Effector memory CD4-positive, alpha-beta T cell (primary cell): Measurements from ENCODE around the gene LRRIQ3.

Experiments
- DNase-seq, 3 donors: peaks; one replicate each; pipeline ENCODE4 v3.0.0-alpha.2; 2020
- H3K27ac ChIP-seq: 2 replicates; pipeline ENCODE4 v1.7.0; 2013; ENCODE audit warnings: mild to moderate bottlenecking, low read length, moderate library complexity; ENCODE audit not compliant: insufficient read depth, poor library complexity, severe bottlenecking
- H3K27me3 ChIP-seq: replicated peaks from 2 replicates; pipeline ENCODE4 v1.7.0; 2013; ENCODE audit warnings: mild to moderate bottlenecking, low read length; ENCODE audit not compliant: insufficient read depth, control insufficient read depth, poor library complexity, severe bottlenecking
- H3K36me3 ChIP-seq: 2 replicates; pipeline ENCODE4 v1.7.0; 2013; ENCODE audit warnings: mild to moderate bottlenecking, low read length, moderate library complexity; ENCODE audit not compliant: control insufficient read depth, insufficient read depth
- H3K4me1 ChIP-seq: 2 replicates; pipeline ENCODE4 v1.7.0; 2013; ENCODE audit warnings: low read length, mild to moderate bottlenecking; ENCODE audit not compliant: control insufficient read depth, insufficient read depth, poor library complexity, severe bottlenecking
- H3K4me3 ChIP-seq: 2 replicates; pipeline ENCODE4 v1.7.0; 2013; ENCODE audit warnings: low read length, low read depth, mild to moderate bottlenecking; ENCODE audit not compliant: insufficient read depth, poor library complexity, severe bottlenecking
- H3K9me3 ChIP-seq: 2 replicates; pipeline ENCODE4 v1.7.0; 2013; ENCODE audit warnings: mild to moderate bottlenecking, low read length, moderate library complexity; ENCODE audit not compliant: control insufficient read depth

Gene LRRIQ3

DNA sequence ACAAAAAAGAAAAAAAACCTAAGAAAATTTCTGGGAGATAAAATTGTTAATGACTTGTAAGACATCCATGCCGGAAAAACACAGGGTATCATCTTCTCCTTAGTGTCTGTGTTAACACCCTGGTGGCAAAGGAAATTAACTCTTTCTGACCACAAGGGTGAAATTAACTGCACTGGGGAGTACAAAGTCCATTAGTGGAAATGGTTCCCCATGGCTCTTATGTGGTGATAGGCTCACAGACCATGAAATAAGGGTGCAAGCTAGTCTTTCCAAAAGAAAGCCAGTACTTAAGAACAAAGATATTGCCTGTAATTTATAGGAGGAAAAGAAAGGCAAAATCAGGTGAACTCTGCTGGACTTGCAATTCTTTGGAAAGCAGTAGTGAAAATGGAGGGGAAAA, 185.4 kb downstream of the LRRIQ3 start:
- Histone ChIP-seq H3K27ac (no peak overlapping the region), H3K4me3 (no peak overlapping the region), H3K4me1 (no peaks in the 10 kb centered on the region), H3K9me3 (no peaks in the 10 kb centered on the region), H3K27me3 (no peaks in the 10 kb centered on the region), H3K36me3 (no peaks in the 10 kb centered on the region)
- DNase-seq, result no peak

DNA sequence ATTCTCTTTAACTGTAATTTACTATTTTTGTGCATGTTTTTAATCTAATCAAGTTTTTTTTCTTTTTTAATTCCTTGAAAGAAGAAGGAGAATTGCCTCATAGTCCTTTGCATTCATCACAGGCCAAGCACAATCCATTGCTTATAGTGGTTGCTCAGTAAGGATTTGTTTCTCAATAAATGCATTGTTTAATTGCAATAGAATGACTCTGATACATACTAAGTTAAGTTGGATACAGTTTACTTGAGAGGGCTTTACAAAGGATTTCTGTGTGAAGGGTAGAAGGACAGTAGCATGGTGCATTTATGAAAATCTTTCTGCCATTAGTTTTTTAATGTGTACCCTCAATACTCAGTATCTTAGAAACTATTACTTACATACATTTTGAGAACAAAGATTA, 186.2 kb downstream of the LRRIQ3 start:
- Histone ChIP-seq H3K4me1 (no peaks in the 10 kb centered on the region), H3K27ac (no peak overlapping the region), H3K9me3 (no peaks in the 10 kb centered on the region), H3K27me3 (no peaks in the 10 kb centered on the region), H3K4me3 (no peak overlapping the region), H3K36me3 (no peaks in the 10 kb centered on the region)
- DNase-seq, result no peak

DNA sequence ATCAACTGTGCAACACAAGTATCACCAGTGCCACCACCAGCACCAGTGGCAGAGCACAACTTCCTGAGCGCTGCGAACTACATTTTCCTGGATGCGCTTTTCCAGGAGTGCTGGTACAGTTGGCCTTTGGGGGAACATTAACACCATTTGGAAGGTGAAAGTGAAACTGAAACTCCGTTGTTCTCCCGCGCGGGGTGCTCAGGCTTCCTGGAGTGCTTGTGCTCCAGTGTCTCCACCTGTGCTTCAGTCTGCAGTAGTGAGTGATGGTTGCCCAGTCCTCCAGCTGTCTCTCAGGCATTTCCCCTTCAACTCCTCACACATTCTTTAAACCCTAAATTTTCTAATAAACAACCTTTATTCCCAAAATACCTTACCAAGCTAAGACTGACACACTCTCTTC, 187.8 kb downstream of the LRRIQ3 start:
- peak overlapping the region; percentile 36 for H3K4me3 ChIP-seq
- DNase-seq, result no peak

GRCh38 chr1:74005533-74005932, 192.4 kb downstream of the LRRIQ3 start:
- H3K36me3 ChIP-seq, result no peaks in the 10 kb centered on the region
- no peak for DNase-seq
- no peak overlapping the region for H3K4me3 ChIP-seq
- no peaks in the 10 kb centered on the region for H3K27me3 ChIP-seq
- H3K27ac ChIP-seq, result no peak overlapping the region
- no peaks in the 10 kb centered on the region for H3K9me3 ChIP-seq
- no peaks in the 10 kb centered on the region for H3K4me1 ChIP-seq

More for the DNA sequence above, 187.8 kb downstream of the LRRIQ3 start:
- no peaks in the 10 kb centered on the region for H3K9me3 ChIP-seq
- no peaks in the 10 kb centered on the region for H3K27me3 ChIP-seq
- no peaks in the 10 kb centered on the region for H3K4me1 ChIP-seq
- H3K27ac ChIP-seq, result no peak overlapping the region
- H3K36me3 ChIP-seq, result no peaks in the 10 kb centered on the region

GRCh38 chr1:74003806-74004205, 194.2 kb downstream of the LRRIQ3 start:
- H3K27ac ChIP-seq, result no peak overlapping the region
- no peaks in the 10 kb centered on the region for H3K27me3 ChIP-seq
- no peak overlapping the region for H3K4me3 ChIP-seq
- H3K9me3 ChIP-seq, result no peaks in the 10 kb centered on the region
- H3K4me1 ChIP-seq, result no peaks in the 10 kb centered on the region
- DNase-seq, result no peak
- H3K36me3 ChIP-seq, result no peaks in the 10 kb centered on the region

DNA sequence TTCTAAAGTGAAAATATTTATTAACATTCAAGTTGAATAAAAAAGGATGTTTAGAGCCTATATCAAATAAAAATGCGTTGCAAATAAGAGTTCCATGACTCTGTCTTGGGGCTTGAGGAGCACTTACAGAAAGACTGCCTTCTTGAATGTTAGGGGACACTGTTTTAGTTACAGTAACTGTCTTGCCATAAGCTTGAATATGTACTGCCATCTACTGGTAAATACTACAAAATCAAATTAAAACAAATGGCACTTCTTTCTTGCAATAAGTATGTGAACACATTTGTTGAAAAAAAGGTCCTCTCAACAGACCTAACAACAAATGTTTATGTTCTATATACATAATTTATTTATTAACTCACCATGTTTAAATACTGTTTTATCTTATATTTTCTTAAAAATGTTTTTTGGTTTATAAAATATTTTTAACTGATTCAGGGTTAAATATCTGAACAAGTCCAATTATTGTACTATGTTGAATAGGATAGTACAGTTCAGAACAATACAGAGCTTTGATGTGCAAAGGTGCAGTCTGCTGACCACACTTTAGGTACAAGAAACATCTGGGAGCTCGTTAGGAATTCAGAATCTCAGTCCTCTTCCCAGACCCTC, 199.5 kb downstream of the LRRIQ3 start:
- Histone ChIP-seq H3K27ac (no peak overlapping the region), H3K4me1 (no peaks in the 10 kb centered on the region), H3K27me3 (no peaks in the 10 kb centered on the region), H3K9me3 (no peaks in the 10 kb centered on the region), H3K4me3 (no peak overlapping the region), H3K36me3 (no peaks in the 10 kb centered on the region)
- no peak for DNase-seq

DNA sequence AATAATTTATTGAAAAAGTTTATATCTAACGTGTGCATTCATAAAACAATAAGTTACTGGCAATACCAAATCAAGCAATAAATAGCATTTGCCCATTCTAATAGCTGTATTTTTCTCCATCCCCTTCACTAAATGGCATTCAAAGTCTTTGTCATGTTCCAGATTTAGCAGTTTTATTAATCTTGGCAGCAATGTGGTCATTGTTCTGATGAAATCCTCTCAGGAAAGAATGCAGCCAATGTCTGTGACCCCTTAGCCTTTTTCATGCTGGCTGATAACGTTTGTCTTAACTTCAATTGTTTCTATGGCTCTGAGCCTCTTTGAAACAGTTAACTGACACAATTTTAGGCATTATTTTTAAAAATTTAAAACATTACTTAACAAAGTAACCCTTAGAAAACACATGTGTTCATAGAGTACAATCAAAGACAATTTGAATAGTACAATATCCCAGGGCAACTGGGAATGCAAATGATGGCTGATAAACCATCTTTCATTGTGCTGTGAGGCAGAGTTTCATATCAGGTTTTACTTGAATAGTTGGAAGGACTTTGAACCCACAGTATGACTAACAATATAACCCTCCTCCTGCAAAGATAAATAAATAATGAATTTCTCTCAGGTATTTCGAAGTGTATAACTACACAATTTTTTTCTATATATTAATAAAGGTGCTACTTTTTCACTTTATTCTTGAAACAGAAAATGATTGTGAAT, 217.5 kb downstream of the LRRIQ3 start:
- no peak for DNase-seq
- Histone ChIP-seq H3K4me3 (no peak overlapping the region), H3K27me3 (no peaks in the 10 kb centered on the region), H3K36me3 (no peaks in the 10 kb centered on the region), H3K9me3 (no peaks in the 10 kb centered on the region), H3K27ac (no peak overlapping the region), H3K4me1 (no peaks in the 10 kb centered on the region)

- DNase-seq, result no peak
- Histone ChIP-seq H3K27me3 (no peaks in the 10 kb centered on the region), H3K27ac (no peak overlapping the region), H3K4me1 (no peaks in the 10 kb centered on the region), H3K9me3 (no peaks in the 10 kb centered on the region), H3K36me3 (no peaks in the 10 kb centered on the region), H3K4me3 (no peak overlapping the region)
These were observed 218.3 kb downstream of the LRRIQ3 start for GRCh38 chr1:73979684-73980083.

GRCh38 chr1:73978964-73979363, 219.0 kb downstream of the LRRIQ3 start:
- Histone ChIP-seq H3K4me3 (no peak overlapping the region), H3K9me3 (no peaks in the 10 kb centered on the region), H3K4me1 (no peaks in the 10 kb centered on the region), H3K27me3 (no peaks in the 10 kb centered on the region), H3K27ac (no peak overlapping the region), H3K36me3 (no peaks in the 10 kb centered on the region)
- DNase-seq, result no peak
